ENCODE data around the gene RHBDD1.

Gene RHBDD1

GRCh38 chr2:226882606-226883005 is 46.8 kb downstream of the RHBDD1 start:
- no peak for DNase-seq (ENCODE audit: extremely low read depth, low read depth)
- TF ChIP-seq CTCF (IDR thresholded peaks at IDR 0.05; ENCODE audit: low read depth, low read length, missing control alignments): no peak

GRCh38 chr2:226883296-226883795 is 47.5 kb downstream of the RHBDD1 start:
- no peak for DNase-seq (ENCODE audit: extremely low read depth, low read depth)
- no peak overlapping the region for H3K4me3 ChIP-seq (replicated peaks; ENCODE audit: low read depth, low read length)
- TF ChIP-seq CTCF (IDR thresholded peaks at IDR 0.05; ENCODE audit: low read depth, low read length, missing control alignments): no peak

More at GRCh38 chr2:226882606-226883005, 46.8 kb downstream of the RHBDD1 start:
- H3K4me3 ChIP-seq (replicated peaks; ENCODE audit: low read depth, low read length): no peak overlapping the region

- DNase-seq (ENCODE audit: extremely low read depth, low read depth): no peak
- H3K4me3 ChIP-seq (replicated peaks; ENCODE audit: low read depth, low read length): no peak overlapping the region
- TF ChIP-seq CTCF (IDR thresholded peaks at IDR 0.05; ENCODE audit: low read depth, low read length, missing control alignments): no peak
These were observed 48.3 kb downstream of the RHBDD1 start for GRCh38 chr2:226884166-226884565.

GRCh38 chr2:226885769-226886435 is 50.0 kb downstream of the RHBDD1 start:
- TF ChIP-seq CTCF (IDR thresholded peaks at IDR 0.05; ENCODE audit: low read depth, low read length, missing control alignments): no peak
- no peak overlapping the region for H3K4me3 ChIP-seq (replicated peaks; ENCODE audit: low read depth, low read length)
- DNase-seq (ENCODE audit: extremely low read depth, low read depth): no peak

GRCh38 chr2:226887940-226888339 is 52.1 kb downstream of the RHBDD1 start:
- TF ChIP-seq CTCF (IDR thresholded peaks at IDR 0.05; ENCODE audit: low read depth, low read length, missing control alignments): no peak
- H3K4me3 ChIP-seq (replicated peaks; ENCODE audit: low read depth, low read length): no peak overlapping the region
- no peak for DNase-seq (ENCODE audit: extremely low read depth, low read depth)

GRCh38 chr2:226888378-226888965 is 52.6 kb downstream of the RHBDD1 start:
- no peak for TF ChIP-seq CTCF (IDR thresholded peaks at IDR 0.05; ENCODE audit: low read depth, low read length, missing control alignments)
- H3K4me3 ChIP-seq (replicated peaks; ENCODE audit: low read depth, low read length): no peak overlapping the region
- no peak for DNase-seq (ENCODE audit: extremely low read depth, low read depth)

Data from HFF-Myc (cell line).